Measurements from ENCODE around the gene PLSCR3.
A peak's percentile ranks its signal among the peaks of the same experiment; 100 is the strongest.

The PLSCR3 gene

DNA sequence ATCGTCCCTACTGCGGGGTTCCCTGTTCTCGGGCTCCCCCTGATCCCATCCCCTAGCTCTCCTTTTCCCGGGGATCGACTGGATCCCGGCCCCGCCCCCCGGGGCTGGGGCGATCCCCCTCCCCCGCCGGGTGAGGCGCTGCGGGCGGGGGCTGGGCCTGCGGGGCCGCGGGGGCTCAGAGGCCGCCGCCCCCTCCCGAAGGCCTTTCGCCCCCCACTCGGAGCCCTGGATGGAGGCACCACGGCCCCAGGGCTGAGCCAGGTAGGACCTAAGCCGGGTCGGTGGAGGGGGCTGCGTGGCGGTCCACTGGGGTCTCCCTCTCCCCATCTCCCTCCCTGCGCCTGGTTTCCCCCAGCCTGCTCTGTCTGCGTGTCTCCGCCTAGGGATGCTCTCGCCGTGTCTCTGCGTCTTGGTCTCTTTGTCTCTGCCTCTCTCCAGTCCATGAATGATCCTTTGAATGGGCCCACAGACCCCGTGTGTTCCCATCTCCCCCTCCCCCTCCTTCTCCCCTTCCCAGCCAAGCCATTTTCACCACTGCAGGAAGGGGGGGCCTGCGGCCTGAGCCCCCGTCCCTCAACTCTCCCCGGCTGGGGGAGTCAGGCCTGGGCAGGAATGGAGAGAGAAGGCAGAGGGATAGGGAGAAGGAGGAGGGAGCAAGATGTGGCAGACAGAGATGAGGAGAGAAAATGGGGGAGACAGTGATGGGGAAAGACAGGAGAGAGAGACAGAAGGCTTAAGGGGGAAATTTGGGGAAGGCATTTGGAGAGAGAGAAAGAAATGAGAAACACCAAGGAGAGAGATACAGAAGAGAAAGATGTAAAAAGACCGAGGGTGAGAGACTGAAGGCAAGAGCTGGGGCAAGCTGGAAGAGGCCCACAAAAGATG is 11.3 kb upstream of the PLSCR3 start:
- DNase-seq (ENCODE audit: low read depth), result no peak

- no peak for DNase-seq (ENCODE audit: low read depth)
These were observed 10.5 kb upstream of the PLSCR3 start for GRCh38 chr17:7404737-7405349.

DNA sequence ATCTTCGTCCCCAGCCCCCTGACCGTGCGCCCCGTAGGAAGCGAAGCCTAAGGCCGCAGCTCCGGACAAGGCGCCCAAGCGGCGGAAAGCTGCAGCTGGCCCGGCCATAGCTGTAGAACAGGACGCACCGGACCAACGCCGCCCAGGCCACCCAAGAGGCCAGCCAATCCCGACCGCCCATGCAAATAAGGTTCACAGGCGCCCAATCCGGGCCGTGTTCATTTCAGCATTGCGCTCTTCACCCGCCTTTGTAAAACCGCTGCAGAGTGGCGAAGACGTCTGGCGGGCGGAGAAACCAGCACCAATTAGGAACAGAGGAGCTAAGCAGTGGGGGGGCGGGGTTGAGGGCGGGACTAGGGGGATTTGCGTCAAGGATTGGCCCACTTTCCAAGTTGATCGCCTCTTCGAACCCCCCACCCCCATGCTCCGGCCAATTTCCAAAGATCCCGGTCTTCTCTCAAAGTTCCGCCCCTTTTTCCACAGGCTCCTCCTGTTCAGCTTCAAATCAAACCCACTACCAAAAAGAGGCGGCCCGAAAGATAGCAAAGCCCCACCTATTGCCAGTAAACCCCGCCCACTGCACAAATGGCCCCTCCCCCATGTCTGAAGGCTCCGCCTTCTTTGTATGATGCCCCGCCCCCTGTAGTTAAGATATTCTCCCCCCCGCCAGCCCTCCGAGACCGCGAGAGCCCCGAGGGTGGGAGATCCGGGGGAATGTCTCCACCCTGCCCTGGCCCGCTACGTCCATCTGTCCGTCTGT is 9.8 kb upstream of the PLSCR3 start, which contains the start of gene TMEM256:
Gene TMEM256, minus strand, starts transcription at position 121 of the 760 bp plus-strand sequence. Its CDS starts 13 bp downstream, at position 108.
- DNase-seq (ENCODE audit: low read depth), result peak; percentile 79

- DNase-seq (ENCODE audit: low read depth), result no peak
These were observed 9.3 kb upstream of the PLSCR3 start for GRCh38 chr17:7403727-7403976.

DNA sequence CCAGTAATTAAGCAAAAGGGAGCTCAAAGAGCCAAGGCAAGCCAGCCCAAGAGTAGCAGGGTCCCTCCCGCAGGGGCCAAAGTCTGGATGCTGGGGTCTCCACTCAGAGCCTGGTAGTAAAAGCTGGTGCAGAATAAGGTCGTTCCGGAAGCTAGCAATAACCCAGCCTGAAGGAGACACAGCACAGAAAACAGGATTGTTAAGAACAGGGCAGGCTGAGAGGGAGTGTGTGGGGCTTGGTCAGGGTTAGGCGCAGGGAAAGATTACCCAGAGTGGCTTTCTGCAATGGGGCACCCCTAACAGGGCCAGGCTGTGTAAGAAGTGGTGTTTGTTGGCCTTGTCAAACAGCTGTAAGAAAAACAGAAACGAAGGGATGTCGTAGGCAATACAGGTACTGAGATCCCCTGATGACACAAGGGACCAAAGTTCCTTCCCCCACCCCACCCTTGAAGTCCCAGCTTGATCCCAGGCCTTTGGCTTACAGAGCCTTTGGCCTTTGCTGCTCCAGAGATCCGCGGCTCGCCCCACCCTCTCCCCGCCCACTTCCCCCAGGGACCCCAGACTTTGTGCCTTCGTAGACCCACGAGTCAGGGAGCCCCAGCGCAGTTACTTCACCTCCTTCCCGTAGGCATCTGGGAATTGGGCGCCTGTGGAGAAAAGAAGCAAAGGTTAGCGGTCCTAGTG is 8.9 kb upstream of the PLSCR3 start:
- DNase-seq (ENCODE audit: low read depth), result no peak

DNA sequence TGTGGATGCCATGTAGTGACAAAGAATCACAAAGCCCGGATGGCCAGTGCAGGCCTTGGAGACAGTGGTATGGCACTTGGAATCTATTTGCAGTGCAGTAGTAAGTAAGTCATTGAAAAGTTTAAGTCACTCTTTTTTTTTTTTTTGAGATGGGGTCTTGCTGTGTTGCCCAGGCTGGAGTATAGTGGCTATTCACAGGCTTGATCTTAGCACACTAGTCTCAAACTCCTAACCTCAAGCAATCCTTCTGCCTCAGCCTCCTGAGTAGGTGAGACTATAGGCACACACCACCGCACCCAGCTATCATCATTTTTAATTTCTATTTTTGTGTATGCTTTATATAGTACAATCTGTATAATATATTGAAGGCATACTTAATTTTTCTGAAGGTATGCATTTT is 4.3 kb upstream of the PLSCR3 start:
- no peak for DNase-seq (ENCODE audit: low read depth)

- DNase-seq (ENCODE audit: low read depth), result no peak
These were observed 1.8 kb upstream of the PLSCR3 start for GRCh38 chr17:7396147-7396546.

- DNase-seq (ENCODE audit: low read depth), result no peak
These were observed 493 bp downstream of the PLSCR3 start for GRCh38 chr17:7393613-7394451.

DNA sequence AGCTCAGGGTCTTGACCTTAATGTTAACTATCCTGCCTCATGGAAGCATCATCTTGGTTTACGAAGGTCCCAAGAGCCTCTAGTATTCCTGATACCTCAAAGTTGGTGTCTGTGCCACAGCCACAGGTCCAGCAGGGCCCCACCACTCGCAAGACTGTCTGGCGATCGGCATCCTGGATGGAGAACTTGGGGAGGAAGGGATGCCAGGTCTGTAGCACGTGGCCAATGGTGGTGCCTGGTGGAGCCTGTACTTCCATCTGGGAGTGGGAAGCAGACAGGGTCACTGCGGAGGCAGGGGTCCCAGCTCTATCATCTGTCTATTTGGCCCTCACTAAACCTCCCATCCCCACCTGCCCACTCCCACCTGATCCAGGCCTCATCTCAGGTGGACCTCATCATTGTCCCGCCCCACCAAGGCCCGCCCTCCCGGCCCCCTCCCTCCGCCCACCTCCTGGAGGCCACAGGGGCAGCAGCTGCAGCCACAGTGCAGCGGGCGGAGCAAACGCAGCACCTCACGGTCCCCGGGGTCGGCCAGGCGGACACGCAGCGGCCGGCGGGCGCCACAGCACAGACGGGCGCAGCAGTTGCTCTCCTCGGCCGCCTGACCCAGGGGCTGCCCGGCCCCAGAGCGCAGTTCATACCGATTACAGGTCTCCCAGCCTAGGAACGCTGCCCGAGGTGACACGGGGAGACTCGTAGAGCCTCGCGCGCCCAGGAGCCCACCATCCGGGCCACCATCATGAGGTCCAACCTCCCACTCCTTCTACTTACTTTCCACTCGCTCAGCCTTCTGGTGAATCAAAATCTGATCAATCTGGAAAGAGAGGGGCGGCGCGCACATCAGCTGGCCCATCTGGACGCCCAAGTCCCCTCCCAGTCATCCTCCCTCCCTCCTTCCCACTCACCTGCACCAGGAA is 1.4 kb downstream of the PLSCR3 start:
- no peak for DNase-seq (ENCODE audit: low read depth)

DNA sequence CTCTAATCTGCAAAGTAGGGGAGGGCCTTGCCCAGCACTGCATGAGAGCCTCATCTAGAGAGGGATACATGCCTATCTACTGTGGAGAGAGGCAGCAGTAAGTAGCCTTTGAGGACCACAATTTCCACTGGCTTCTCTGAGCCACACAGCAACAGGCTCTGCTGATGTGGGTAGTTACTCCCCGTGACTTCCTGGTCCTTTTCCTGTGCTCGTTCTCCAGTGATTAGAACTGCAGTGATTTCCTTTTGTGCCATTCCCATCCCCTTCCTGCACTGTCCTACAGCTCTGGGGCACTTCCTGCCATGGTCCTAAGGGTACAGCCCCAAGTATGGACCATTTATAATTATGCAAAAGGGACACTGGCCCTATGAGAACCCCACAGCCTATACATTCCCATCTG is 3.0 kb downstream of the PLSCR3 start:
- no peak for DNase-seq (ENCODE audit: low read depth)

GRCh38 chr17:7389924-7390910 is 4.1 kb downstream of the PLSCR3 start:
- no peak for DNase-seq (ENCODE audit: low read depth)

DNA sequence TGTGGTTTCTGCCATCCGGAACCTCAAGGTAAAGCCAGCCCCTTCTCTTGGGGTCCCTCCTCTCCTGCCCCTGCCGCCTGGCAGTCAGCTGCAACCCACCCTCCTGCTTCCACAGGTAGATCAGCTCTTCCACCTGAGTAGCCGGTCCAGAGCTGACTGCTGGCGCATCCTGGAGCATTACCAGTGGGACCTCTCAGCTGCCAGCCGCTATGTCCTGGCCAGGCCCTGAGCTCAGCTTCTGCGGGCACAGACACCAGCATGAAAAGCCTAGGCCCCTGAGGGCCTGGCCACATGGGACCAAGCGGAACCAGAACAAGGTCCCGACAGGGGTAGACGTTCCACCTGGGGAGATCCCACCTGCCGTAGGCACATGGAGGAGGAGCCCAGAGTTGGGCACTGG is 5.5 kb downstream of the PLSCR3 start:
- DNase-seq (ENCODE audit: low read depth), result no peak

DNA sequence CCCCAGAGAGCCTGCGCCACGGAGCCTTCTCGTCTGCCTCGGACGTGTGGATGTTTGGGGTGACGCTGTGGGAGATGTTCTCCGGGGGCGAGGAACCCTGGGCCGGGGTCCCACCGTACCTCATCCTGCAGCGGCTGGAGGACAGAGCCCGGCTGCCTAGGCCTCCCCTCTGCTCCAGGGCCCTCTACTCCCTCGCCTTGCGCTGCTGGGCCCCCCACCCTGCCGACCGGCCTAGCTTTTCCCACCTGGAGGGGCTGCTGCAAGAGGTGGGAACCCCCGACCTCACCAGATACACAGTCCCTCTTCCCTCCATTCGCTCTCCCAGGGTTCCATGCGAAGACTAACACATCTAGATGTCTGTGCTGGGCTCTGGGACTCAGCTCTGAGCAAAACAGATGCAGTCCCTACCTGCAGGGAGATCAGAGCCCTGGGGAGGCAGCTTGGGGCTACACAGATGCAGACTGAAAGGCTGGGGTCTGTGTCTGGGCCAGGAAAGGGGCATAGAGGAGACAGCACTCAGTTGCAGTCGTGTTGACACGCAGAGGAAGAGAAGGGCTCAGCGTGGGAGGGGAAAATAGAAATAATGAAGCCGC is 9.7 kb downstream of the PLSCR3 start:
- no peak for DNase-seq (ENCODE audit: low read depth)

GRCh38 chr17:7383742-7384488 is 10.4 kb downstream of the PLSCR3 start:
- no peak for DNase-seq (ENCODE audit: low read depth)

GRCh38 chr17:7383371-7383741 is 11.0 kb downstream of the PLSCR3 start:
- no peak for DNase-seq (ENCODE audit: low read depth)

- DNase-seq (ENCODE audit: low read depth), result no peak
These were observed 11.4 kb downstream of the PLSCR3 start for GRCh38 chr17:7382901-7383300.

DNA sequence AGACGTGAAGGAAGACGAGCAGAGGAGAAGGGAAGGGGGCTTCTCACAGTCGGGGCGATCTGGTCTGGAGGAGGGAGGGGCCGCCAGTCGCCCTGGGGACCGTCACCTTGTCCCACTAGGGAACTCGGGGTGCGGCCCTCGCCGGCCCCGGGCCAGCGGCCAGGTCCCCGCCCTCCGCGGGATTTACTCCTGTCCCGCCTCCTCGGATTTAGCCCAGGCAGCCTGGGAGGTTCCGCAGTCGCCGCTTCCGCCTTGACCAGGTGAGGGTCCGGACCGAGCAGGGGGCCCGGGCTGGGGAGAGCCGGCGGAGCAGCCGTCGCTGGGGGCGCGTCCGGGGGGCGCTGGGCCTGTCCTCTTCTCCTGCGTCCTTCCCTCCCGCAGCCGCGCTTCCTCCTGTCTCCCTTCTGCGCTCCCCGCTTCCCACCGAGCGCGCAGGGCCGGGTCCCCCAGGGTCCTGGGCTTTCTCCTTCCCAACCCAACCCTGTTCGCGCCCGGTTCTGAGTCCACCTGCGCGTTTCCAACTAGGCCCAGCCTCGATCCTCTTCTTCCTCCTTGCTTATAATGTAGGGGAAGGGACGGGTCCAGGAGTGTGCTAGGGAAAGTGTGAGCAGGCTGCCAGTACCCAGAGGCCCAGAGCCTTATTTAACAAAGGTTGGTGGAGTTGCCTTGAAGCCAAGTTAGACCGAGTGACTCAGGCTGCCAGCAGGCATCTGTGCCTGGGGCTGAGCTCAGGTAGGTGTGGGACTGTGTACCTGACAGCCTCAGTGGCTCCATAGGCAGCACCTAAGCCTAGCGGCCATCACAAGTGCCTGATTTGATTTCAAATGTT is 13.3 kb downstream of the PLSCR3 start, which contains the start of gene TNK1:
Gene TNK1, plus strand, starts transcription at position 235 of the 829 bp plus-strand sequence. CDS start 1,838 bp downstream, outside the sequence.
- no peak for DNase-seq (ENCODE audit: low read depth)
